Tibial nerve (tissue), 4 donors: ENCODE measurements around the gene SAMD10. TPM values are rescaled to one million over a fixed set of nuclear protein-coding genes. Genes with fewer than 3 reads are reported as not detected.
"Not testable (repeated sequence)": the region's sequence is repeated elsewhere in the genome, so short reads cannot be mapped to it uniquely, and the experiment has no call there.

Experiments used
- DNase-seq, 2 donors: peaks; one replicate each; pipeline ENCODE4 v3.0.0-alpha.2; 2019; ENCODE audit warnings: low spot score in 2 of 2
- H3K27ac ChIP-seq, 4 donors: fragments of 200-600 bp; sonication (generic) in 3 of 4; one replicate each; pipeline ENCODE4 v1.5.1; 2017 to 2019; ENCODE audit warnings: mild to moderate bottlenecking in 1 of 4
- H3K27me3 ChIP-seq, 2 donors: fragments of 200-600 bp; sonication (generic) in 1 of 2; one replicate each; pipeline versions ENCODE4 v1.5.1 to v1.6.0; 2017 to 2019
- H3K36me3 ChIP-seq, 3 donors: fragments of 200-600 bp; sonication (generic); one replicate each; pipeline ENCODE4 v1.5.1; 2018 to 2019
- H3K4me1 ChIP-seq, 4 donors: fragments of 200-600 bp; sonication (generic) in 3 of 4; one replicate each; pipeline ENCODE4 v1.5.1; 2017 to 2019
- H3K4me3 ChIP-seq, 4 donors: fragments of 200-600 bp; sonication (generic) in 3 of 4; one replicate each; pipeline ENCODE4 v1.5.1; 2017 to 2019; ENCODE audit warnings: mild to moderate bottlenecking in 1 of 4, moderate library complexity in 1 of 4
- H3K9me3 ChIP-seq, 4 donors: fragments of 200-600 bp; sonication (generic) in 3 of 4; one replicate each; pipeline ENCODE4 v1.5.1; 2017 to 2019
- EP300 ChIP-seq, 2 donors: sonication (generic); formaldehyde crosslinking; IDR thresholded peaks; one replicate each; pipeline ENCODE4 v1.6.1; 2017; ENCODE audit warnings: antibody characterized with exemption in 2 of 2, mild to moderate bottlenecking in 1 of 2
- POLR2A ChIP-seq, 2 donors: fragments of 450-650 bp; IDR thresholded peaks; one replicate each; pipeline ENCODE4 v1.6.1; 2017; ENCODE audit warnings: antibody characterized with exemption in 2 of 2, mild to moderate bottlenecking in 2 of 2, moderate library complexity in 2 of 2
- WGBS, 2 donors: methylation state at CpG; one replicate each; pipeline ENCODE4 v1.1.5; 2018; 5-methylcytosine and 5-hydroxymethylcytosine counted together
- total RNA-seq, 4 donors: library from RNA; depleted of rRNA; stranded (reverse); fragments of >200 nt; gene quantifications; one replicate each; pipeline ENCODE4 v1.1.0, GENCODE V29; 2016
- TF ChIP-seq, protein P1 (sequence below), 5 experiments: fragments of 200-600 bp in 3 of 5; fragments of 450-650 bp in 2 of 5; sonication (generic) in 3 of 5; IDR thresholded peaks; one replicate each; pipeline ENCODE4 v1.5.1; 2016 to 2019; ENCODE audit warnings: antibody characterized with exemption in 5 of 5, mild to moderate bottlenecking in 3 of 5, moderate library complexity in 2 of 5

The SAMD10 gene
- total RNA-seq, 4 donors from 2014 or later, result 1.3 to 5.1 (median 2.8) TPM

DNA sequence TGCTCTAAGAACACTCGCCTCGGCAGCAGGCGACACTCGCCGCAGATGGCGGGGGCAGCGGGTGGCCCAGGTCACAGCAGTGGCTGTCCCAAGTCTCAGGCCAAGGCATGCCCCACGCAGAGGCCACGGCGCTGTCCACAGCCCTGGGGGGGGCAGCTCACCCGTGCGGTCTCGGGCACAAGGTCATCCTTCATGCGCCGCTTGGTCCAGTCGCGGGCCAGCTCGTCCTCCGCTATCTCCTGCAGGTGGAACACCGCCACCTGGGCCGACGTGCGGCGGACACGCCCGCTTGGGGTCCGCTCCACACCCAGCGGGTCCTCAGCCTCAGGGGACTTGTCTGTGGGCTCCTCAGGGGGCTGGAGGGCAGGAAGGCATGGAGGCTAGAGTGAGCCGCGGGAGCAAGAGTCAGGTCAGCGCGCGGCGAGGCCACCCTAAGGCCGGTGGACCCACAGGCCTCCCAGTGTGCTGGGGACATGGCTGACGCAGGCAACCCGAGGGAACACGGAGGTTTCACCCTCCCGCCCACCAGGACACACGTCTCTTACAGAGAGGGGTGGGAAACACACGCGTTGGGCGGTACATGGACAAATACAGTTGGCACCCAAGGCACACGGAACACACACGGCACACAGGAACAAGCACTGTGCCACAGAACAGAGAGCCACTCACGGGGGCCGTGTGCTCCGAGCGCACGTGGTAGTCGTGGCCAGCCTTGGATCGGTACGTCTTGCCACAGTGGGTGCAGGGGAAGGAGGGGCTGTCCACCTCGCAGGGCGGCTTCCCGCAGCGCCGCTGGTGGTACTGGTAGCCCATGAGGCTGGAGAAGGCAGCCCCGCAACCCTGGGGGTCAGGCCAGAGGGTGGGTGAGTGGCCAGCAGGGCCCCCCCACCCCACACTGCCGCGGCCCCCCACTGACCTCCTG, 16.8 kb downstream of the SAMD10 start:
- TF ChIP-seq EP300 (IDR thresholded peaks at IDR 0.05) (no peak), POLR2A (IDR thresholded peaks at IDR 0.05) (no peak)
- TF ChIP-seq, protein P1, sequence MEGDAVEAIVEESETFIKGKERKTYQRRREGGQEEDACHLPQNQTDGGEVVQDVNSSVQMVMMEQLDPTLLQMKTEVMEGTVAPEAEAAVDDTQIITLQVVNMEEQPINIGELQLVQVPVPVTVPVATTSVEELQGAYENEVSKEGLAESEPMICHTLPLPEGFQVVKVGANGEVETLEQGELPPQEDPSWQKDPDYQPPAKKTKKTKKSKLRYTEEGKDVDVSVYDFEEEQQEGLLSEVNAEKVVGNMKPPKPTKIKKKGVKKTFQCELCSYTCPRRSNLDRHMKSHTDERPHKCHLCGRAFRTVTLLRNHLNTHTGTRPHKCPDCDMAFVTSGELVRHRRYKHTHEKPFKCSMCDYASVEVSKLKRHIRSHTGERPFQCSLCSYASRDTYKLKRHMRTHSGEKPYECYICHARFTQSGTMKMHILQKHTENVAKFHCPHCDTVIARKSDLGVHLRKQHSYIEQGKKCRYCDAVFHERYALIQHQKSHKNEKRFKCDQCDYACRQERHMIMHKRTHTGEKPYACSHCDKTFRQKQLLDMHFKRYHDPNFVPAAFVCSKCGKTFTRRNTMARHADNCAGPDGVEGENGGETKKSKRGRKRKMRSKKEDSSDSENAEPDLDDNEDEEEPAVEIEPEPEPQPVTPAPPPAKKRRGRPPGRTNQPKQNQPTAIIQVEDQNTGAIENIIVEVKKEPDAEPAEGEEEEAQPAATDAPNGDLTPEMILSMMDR (IDR thresholded peaks at IDR 0.05), result no peak
- Histone ChIP-seq H3K27me3 (no peaks in the 10 kb centered on the region), H3K9me3 (no peaks in the 10 kb centered on the region), H3K4me1 (peaks cover 0 to 6% (median 1%) of the 10 kb centered on the region in 4 donors), H3K4me3 (no peak overlapping the region), H3K36me3 (peaks cover 0 to 78% (median 0%) of the 10 kb centered on the region in 3 donors), H3K27ac (no peak overlapping the region)
- DNase-seq, result no peak
- WGBS, 2 donors, result 91 to 92% methylated on average over 52 to 55 of the region's 61 CpGs

DNA sequence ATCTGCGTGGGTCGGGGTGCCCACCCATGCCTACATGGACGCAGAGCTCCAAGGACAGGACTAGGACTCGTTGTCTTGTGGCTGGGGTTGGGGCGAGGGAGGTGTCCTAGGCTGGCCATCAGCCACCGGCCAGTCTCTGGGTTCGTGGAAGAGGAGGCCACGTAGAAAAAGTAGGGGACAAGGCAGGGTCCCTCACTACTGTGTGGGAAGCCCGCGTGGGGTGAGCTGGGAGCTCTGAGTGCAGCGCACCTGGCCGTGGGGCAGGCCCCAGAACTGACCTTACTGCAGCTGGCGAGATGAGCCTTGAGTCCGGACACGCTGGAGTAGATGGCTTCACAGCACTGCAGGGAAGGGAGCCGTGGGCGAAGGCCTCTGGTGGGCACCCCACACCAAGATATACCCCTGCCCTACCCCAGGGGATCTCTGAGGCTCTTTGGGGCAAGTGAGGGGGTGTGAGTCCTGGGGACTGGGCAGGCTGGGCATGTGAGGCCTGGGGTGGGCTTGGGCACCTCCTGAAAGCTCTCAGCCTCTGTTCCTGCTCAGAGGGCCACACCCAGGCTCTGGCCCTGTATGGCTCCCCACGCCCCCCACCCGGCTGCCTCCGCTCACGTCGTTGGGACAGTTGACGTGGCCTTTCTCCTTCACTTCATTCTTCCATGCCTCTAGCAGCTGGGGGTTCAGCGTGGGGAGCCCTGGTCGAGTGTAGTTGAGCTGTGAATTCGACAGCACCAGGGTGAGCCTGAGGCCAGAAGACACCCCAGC, 17.6 kb downstream of the SAMD10 start:
- TF ChIP-seq, protein P1 (IDR thresholded peaks at IDR 0.05), result no peak
- TF ChIP-seq EP300 (IDR thresholded peaks at IDR 0.05) (no peak), POLR2A (IDR thresholded peaks at IDR 0.05) (no peak)
- Histone ChIP-seq H3K4me1 (peaks cover 0 to 15% (median 9%) of the 10 kb centered on the region in 4 donors), H3K27ac (no peak overlapping the region), H3K27me3 (no peaks in the 10 kb centered on the region), H3K9me3 (no peaks in the 10 kb centered on the region), H3K4me3 (no peak overlapping the region), H3K36me3 (peaks cover 0 to 69% (median 0%) of the 10 kb centered on the region in 3 donors)
- WGBS, 2 donors, result 86 to 90% methylated on average over 26 of the region's 26 CpGs
- no peak for DNase-seq

DNA sequence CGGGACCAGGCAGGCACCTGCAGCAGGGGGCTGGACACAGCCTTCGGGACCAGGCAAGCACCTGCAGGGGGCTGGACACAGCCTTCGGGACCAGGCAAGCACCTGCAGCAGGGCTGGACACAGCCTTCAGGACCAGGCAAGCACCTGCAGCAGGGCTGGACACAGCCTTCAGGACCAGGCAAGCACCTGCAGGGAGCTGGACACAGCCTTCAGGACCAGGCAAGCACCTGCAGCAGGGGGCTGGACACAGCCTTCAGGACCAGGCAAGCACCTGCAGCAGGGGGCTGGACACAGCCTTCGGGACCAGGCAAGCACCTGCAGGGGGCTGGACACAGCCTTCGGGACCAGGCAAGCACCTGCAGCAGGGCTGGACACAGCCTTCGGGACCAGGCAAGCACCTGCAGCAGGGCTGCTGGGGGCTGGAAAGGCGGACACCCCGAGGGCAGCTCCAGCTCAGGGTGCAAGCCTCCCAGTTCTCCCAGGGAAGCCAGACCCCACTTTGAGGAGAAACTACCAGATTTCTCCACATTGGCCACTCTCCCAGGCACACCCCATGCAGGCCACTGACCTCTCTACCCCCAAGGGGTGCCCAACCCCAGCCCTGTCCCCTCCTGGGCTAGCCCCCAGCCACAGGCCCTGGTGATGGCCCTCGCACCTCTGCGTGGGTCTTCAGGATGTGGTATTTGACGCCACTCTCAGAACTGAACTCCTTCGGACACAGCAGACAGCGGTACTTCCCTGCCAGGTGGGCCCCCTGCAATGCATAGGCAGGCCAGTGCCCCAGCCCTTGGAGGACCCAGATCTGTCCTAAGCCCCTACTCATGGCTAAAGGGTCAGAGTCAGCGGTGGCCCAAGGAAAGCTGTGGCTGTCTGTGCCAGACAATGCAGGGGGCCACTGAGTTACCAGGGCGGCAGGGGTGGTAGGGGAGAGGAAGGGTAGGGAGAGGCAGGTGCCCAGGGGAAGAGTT, 18.5 kb downstream of the SAMD10 start:
- not testable (repeated sequence) for H3K9me3 ChIP-seq, DNase-seq, H3K27me3 ChIP-seq, H3K4me3 ChIP-seq, H3K27ac ChIP-seq
- peaks cover 0 to 60% (median 0%) of the 10 kb centered on the region in 3 donors for H3K36me3 ChIP-seq
- WGBS, 2 donors, result 81 to 84% methylated on average over 7 to 11 of the region's 15 CpGs
- peaks cover 0 to 17% (median 10%) of the 10 kb centered on the region in 4 donors for H3K4me1 ChIP-seq

DNA sequence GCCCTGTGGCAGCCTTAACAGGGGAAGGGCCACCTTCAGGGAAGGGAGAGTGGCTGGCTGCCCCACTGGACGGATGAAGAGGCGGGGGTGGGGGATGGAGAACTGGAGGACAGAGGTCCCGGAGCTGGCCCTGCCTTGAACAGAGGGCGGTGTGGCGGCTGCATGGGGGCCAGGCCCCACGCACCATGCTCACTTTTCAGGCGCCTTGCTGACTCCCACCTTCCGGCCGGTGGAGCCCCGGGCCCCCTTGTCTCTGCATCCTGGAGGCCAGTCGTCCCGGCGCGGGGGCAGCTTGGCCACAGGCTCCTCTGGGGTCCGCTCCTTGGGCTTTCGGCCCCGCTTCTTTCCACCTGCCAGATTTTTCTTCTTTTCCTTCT, 19.8 kb downstream of the SAMD10 start:
- H3K4me1 ChIP-seq, result peaks cover 0 to 25% (median 16%) of the 10 kb centered on the region in 4 donors
- no peaks in the 10 kb centered on the region for H3K9me3 ChIP-seq
- DNase-seq, result no peak
- WGBS, 2 donors, result 86 to 94% methylated on average over 15 of the region's 17 CpGs
- peaks cover 0 to 59% (median 0%) of the 10 kb centered on the region in 3 donors for H3K36me3 ChIP-seq
- no peaks in the 10 kb centered on the region for H3K27me3 ChIP-seq
- no peak overlapping the region for H3K4me3 ChIP-seq
- no peak for TF ChIP-seq POLR2A (IDR thresholded peaks at IDR 0.05)
- TF ChIP-seq EP300 (IDR thresholded peaks at IDR 0.05), result no peak
- TF ChIP-seq, protein P1 (IDR thresholded peaks at IDR 0.05), result no peak
- no peak overlapping the region for H3K27ac ChIP-seq
